ENCODE results near the gene FZD2. TPM values are rescaled to one million over a fixed set of nuclear protein-coding genes. Genes with fewer than 3 reads are reported as not detected.

Gene FZD2
- total RNA-seq, 2 donors from 2014 or later: 3.3 to 10.1 TPM

GRCh38 chr17:44604116-44604761 is 47.0 kb downstream of the FZD2 start:
- 78% methylated on average over 6 of the region's 6 CpGs for WGBS
- no peak overlapping the region for H3K4me3 ChIP-seq
- intact Hi-C loops (cut with DNase I): no loop called here
- H3K36me3 ChIP-seq: no peaks in the 10 kb centered on the region
- no peaks in the 10 kb centered on the region for H3K9me3 ChIP-seq
- H3K4me1 ChIP-seq (replicated peaks): no peaks in the 10 kb centered on the region
- no peak for TF ChIP-seq CTCF (IDR thresholded peaks at IDR 0.05)
- no peak for TF ChIP-seq POLR2A (IDR thresholded peaks at IDR 0.05)
- no peak for TF ChIP-seq POLR2AphosphoS5 (IDR thresholded peaks at IDR 0.05)
- H3K27me3 ChIP-seq (replicated peaks; ENCODE audit: insufficient read depth): no peaks in the 10 kb centered on the region
- no peak for DNase-seq (ENCODE audit: low spot score)
- no peak overlapping the region for H3K27ac ChIP-seq

GRCh38 chr17:44604768-44605485 is 47.6 kb downstream of the FZD2 start:
- Histone ChIP-seq H3K4me1 (replicated peaks) (no peaks in the 10 kb centered on the region), H3K9me3 (no peaks in the 10 kb centered on the region), H3K27ac (no peak overlapping the region), H3K36me3 (no peaks in the 10 kb centered on the region), H3K4me3 (no peak overlapping the region), H3K27me3 (replicated peaks; ENCODE audit: insufficient read depth) (no peaks in the 10 kb centered on the region)
- 93% methylated on average over 10 of the region's 10 CpGs for WGBS
- intact Hi-C loops (cut with DNase I): no loop called here
- DNase-seq (ENCODE audit: low spot score): no peak
- TF ChIP-seq CTCF (IDR thresholded peaks at IDR 0.05) (no peak), POLR2A (IDR thresholded peaks at IDR 0.05) (no peak), POLR2AphosphoS5 (IDR thresholded peaks at IDR 0.05) (no peak)

- WGBS: 99% methylated on average over 11 of the region's 11 CpGs
- no peak for TF ChIP-seq POLR2A (IDR thresholded peaks at IDR 0.05)
- TF ChIP-seq CTCF (IDR thresholded peaks at IDR 0.05): no peak
- TF ChIP-seq POLR2AphosphoS5 (IDR thresholded peaks at IDR 0.05): no peak
- no peak overlapping the region for H3K27ac ChIP-seq
- H3K9me3 ChIP-seq: no peaks in the 10 kb centered on the region
- no peak for DNase-seq (ENCODE audit: low spot score)
- H3K4me3 ChIP-seq: no peak overlapping the region
- H3K27me3 ChIP-seq (replicated peaks; ENCODE audit: insufficient read depth): no peaks in the 10 kb centered on the region
- intact Hi-C loops (cut with DNase I): no loop called here
- no peaks in the 10 kb centered on the region for H3K4me1 ChIP-seq (replicated peaks)
- no peaks in the 10 kb centered on the region for H3K36me3 ChIP-seq
Observed at GRCh38 chr17:44606658-44607057, 49.4 kb downstream of the FZD2 start.

- no peak for DNase-seq (ENCODE audit: low spot score)
- H3K36me3 ChIP-seq: no peaks in the 10 kb centered on the region
- H3K9me3 ChIP-seq: no peaks in the 10 kb centered on the region
- H3K4me1 ChIP-seq (replicated peaks): no peaks in the 10 kb centered on the region
- 36% methylated on average over 8 of the region's 10 CpGs for WGBS
- no peak overlapping the region for H3K4me3 ChIP-seq
- no peak overlapping the region for H3K27ac ChIP-seq
- H3K27me3 ChIP-seq (replicated peaks; ENCODE audit: insufficient read depth): no peaks in the 10 kb centered on the region
- TF ChIP-seq POLR2A (IDR thresholded peaks at IDR 0.05) (no peak), POLR2AphosphoS5 (IDR thresholded peaks at IDR 0.05) (no peak), CTCF (IDR thresholded peaks at IDR 0.05) (no peak)
- intact Hi-C loops (cut with DNase I): no loop called here
Observed at GRCh38 chr17:44607836-44608690, 50.8 kb downstream of the FZD2 start.
